Neural progenitor cell (in vitro differentiated cells): ENCODE data around the gene ART5. TPM values are rescaled to one million over a fixed set of nuclear protein-coding genes. Genes with fewer than 3 reads are reported as not detected.

ENCODE experiments used
- DNase-seq: peaks from one replicate; pipeline ENCODE4 v3.0.0-alpha.2; 2016; ENCODE audit warnings: low spot score
- H2AFZ ChIP-seq: fragments of 200-600 bp; sonication (generic); replicated peaks from 2 replicates; pipeline ENCODE4 v1.6.1; 2016; ENCODE audit warnings: antibody characterized with exemption
- H3F3A ChIP-seq: fragments of 200-600 bp; sonication (generic); 2 replicates; pipeline ENCODE4 v1.6.1; 2016; ENCODE audit warnings: antibody characterized with exemption, low read depth
- H3K27ac ChIP-seq: fragments of 200-600 bp; sonication (generic); 2 replicates; pipeline ENCODE4 v1.5.1; 2016; ENCODE audit warnings: mild to moderate bottlenecking
- H3K27me3 ChIP-seq: fragments of 200-600 bp; sonication (generic); 2 replicates; pipeline ENCODE4 v1.6.1; 2016; ENCODE audit warnings: mild to moderate bottlenecking, moderate library complexity
- H3K36me3 ChIP-seq: fragments of 200-600 bp; sonication (generic); 2 replicates; pipeline ENCODE4 v1.5.1; 2016
- H3K4me1 ChIP-seq: fragments of 200-600 bp; sonication (generic); 2 replicates; pipeline ENCODE4 v1.6.1; 2016; ENCODE audit warnings: mixed run types
- H3K4me2 ChIP-seq: fragments of 200-600 bp; sonication (generic); 2 replicates; pipeline ENCODE4 v1.6.1; 2016
- H3K4me3 ChIP-seq: fragments of 200-600 bp; sonication (generic); 2 replicates; pipeline ENCODE4 v1.5.1; 2016
- H3K79me2 ChIP-seq: fragments of 200-600 bp; sonication (generic); 2 replicates; pipeline ENCODE4 v1.6.1; 2016; ENCODE audit warnings: low read depth
- H3K9ac ChIP-seq: fragments of 200-600 bp; sonication (generic); 2 replicates; pipeline ENCODE4 v1.6.1; 2016
- H3K9me3 ChIP-seq: fragments of 200-600 bp; sonication (generic); 2 replicates; pipeline ENCODE4 v1.5.1; 2016; ENCODE audit warnings: low read depth
- H4K20me1 ChIP-seq: fragments of 200-600 bp; sonication (generic); 2 replicates; pipeline ENCODE4 v1.6.1; 2016; ENCODE audit warnings: low read depth
- H3K27ac Mint-ChIP-seq: 3 replicates; pipeline ENCODE4 v1.8.0; 2021; ENCODE audit warnings: mixed read lengths
- H3K27me3 Mint-ChIP-seq: 2 replicates; pipeline ENCODE4 v1.8.0; 2022; ENCODE audit warnings: low read depth, mild to moderate bottlenecking, inconsistent platforms, moderate library complexity, mixed read lengths; ENCODE audit not compliant: insufficient read depth
- H3K36me3 Mint-ChIP-seq: 3 replicates; pipeline ENCODE4 v1.8.0; 2021; ENCODE audit warnings: mixed read lengths
- H3K4me1 Mint-ChIP-seq: 3 replicates; pipeline ENCODE4 v1.8.0; 2021; ENCODE audit warnings: mixed read lengths
- H3K4me3 Mint-ChIP-seq: 3 replicates; pipeline ENCODE4 v1.8.0; 2021; ENCODE audit warnings: mild to moderate bottlenecking, moderate library complexity, mixed read lengths
- H3K9me3 Mint-ChIP-seq: 3 replicates; pipeline ENCODE4 v1.8.0; 2020; ENCODE audit warnings: mixed read lengths
- EZH2 ChIP-seq: fragments of 200-600 bp; sonication (generic); IDR thresholded peaks from 2 replicates; pipeline ENCODE4 v1.6.1; 2017; ENCODE audit warnings: antibody characterized with exemption, mild to moderate bottlenecking, moderate library complexity
- EZH2phosphoT487 ChIP-seq: fragments of 200-600 bp; sonication (generic); IDR thresholded peaks from 2 replicates; pipeline ENCODE4 v1.6.1; 2017; ENCODE audit warnings: antibody characterized with exemption
- total RNA-seq: library from RNA; depleted of rRNA; stranded (reverse); fragments of >200 nt; gene quantifications from 2 replicates; pipeline ENCODE4 v1.2.3, GENCODE V29; 2015; ENCODE audit warnings: low replicate concordance
- TF ChIP-seq, protein P1 (sequence below): fragments of 200-600 bp; sonication (generic); IDR thresholded peaks from 2 replicates; pipeline ENCODE4 v1.5.1; 2017; ENCODE audit warnings: antibody characterized with exemption, mild to moderate bottlenecking

ART5 gene
- total RNA-seq, 1 donor from 2014 or later = 8.5 TPM

DNA sequence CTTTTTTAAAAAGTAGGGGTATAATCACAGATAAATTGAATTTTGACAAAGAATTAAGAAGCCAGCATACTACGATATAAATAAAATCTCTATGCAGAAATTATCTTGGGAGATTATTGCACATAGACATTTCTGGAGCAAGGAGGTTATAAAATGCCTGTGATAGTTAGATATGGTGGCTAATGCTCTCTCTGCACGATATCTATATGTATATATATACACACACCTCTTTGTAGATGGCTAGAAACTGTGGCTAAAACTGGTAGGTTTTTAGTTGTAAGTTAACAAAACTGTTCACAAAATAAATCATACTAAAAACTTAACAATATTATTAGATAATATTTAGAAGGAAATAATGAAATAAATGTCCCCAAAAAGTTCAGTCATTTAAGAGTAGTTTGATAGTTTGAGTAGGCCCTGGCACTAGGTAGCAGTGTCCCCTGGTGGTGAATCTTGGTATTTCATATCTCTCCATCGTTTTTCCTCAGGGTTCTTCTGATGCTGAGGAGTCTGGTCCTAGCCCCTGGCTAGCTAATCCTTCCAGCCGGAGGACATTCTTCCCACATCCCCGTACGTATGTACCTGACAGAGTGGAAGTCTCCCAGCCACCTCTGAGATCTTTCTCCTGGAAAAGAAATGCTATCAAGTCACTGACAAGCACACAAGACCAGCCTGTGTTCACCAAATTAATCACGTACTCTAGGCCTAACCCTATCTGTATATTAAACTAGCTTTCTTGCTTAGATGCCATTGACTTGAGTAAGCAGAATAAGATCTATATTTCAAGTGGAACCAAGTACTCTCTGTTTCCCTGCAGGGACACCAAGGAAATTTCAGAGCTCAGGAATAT is 32.2 kb downstream of the ART5 start:
- Histone ChIP-seq H3K27me3 (no peaks in the 10 kb centered on the region), H3K79me2 (no peaks in the 10 kb centered on the region), H3K4me1 (no peaks in the 10 kb centered on the region), H2AFZ (no peak overlapping the region), H3K27ac (no peak overlapping the region), H3K4me3 (no peak overlapping the region), H4K20me1 (no peaks in the 10 kb centered on the region), H3K36me3 (no peaks in the 10 kb centered on the region), H3F3A (no peaks in the 10 kb centered on the region), H3K9me3 (peaks cover 3% of the 10 kb centered on the region), H3K9ac (no peak overlapping the region), H3K4me2 (no peak overlapping the region)
- TF ChIP-seq, protein P1, sequence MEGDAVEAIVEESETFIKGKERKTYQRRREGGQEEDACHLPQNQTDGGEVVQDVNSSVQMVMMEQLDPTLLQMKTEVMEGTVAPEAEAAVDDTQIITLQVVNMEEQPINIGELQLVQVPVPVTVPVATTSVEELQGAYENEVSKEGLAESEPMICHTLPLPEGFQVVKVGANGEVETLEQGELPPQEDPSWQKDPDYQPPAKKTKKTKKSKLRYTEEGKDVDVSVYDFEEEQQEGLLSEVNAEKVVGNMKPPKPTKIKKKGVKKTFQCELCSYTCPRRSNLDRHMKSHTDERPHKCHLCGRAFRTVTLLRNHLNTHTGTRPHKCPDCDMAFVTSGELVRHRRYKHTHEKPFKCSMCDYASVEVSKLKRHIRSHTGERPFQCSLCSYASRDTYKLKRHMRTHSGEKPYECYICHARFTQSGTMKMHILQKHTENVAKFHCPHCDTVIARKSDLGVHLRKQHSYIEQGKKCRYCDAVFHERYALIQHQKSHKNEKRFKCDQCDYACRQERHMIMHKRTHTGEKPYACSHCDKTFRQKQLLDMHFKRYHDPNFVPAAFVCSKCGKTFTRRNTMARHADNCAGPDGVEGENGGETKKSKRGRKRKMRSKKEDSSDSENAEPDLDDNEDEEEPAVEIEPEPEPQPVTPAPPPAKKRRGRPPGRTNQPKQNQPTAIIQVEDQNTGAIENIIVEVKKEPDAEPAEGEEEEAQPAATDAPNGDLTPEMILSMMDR = peak; percentile 80
- no peak for TF ChIP-seq EZH2
- DNase-seq = peak; percentile 61
- no peaks in the 10 kb centered on the region for H3K36me3 Mint-ChIP-seq
- H3K4me3 Mint-ChIP-seq = no peak overlapping the region
- no peaks in the 10 kb centered on the region for H3K4me1 Mint-ChIP-seq
- H3K9me3 Mint-ChIP-seq = no peaks in the 10 kb centered on the region
- H3K27ac Mint-ChIP-seq = no peak overlapping the region
- H3K27me3 Mint-ChIP-seq = no peaks in the 10 kb centered on the region

DNA sequence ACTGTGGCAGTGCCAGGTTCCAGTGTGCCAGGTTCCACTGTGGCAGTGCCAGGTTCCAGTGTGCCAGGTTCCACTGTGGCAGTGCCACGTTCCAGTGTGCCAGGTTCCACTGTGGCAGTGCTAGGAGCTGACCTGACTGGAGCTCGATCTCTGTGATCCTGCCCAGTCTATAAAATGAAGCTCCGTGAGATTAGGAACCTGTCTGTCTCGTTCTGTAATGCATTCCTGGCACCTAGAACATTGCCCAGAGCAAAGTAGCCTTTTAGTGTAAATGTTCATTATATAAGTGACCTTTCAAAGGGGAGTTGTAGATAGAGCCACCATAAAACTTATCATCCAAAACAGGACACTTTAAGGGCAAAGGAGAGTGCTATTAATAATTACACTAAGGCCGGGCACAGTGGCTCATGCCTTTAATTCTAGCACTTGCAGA is 36.0 kb downstream of the ART5 start:
- Histone ChIP-seq H3K4me3 (no peak overlapping the region), H3K36me3 (no peaks in the 10 kb centered on the region), H3K9me3 (no peaks in the 10 kb centered on the region), H4K20me1 (no peaks in the 10 kb centered on the region), H3F3A (no peaks in the 10 kb centered on the region), H3K4me1 (no peaks in the 10 kb centered on the region), H3K9ac (no peak overlapping the region), H3K27ac (no peak overlapping the region), H3K4me2 (no peak overlapping the region), H3K79me2 (no peaks in the 10 kb centered on the region), H2AFZ (no peak overlapping the region), H3K27me3 (no peaks in the 10 kb centered on the region)
- no peaks in the 10 kb centered on the region for H3K27me3 Mint-ChIP-seq
- no peak for DNase-seq
- no peak overlapping the region for H3K27ac Mint-ChIP-seq
- no peak overlapping the region for H3K4me3 Mint-ChIP-seq
- H3K36me3 Mint-ChIP-seq = no peaks in the 10 kb centered on the region
- H3K4me1 Mint-ChIP-seq = no peaks in the 10 kb centered on the region
- TF ChIP-seq EZH2phosphoT487 (no peak), EZH2 (no peak)
- TF ChIP-seq, protein P1 = no peak
- no peaks in the 10 kb centered on the region for H3K9me3 Mint-ChIP-seq

DNA sequence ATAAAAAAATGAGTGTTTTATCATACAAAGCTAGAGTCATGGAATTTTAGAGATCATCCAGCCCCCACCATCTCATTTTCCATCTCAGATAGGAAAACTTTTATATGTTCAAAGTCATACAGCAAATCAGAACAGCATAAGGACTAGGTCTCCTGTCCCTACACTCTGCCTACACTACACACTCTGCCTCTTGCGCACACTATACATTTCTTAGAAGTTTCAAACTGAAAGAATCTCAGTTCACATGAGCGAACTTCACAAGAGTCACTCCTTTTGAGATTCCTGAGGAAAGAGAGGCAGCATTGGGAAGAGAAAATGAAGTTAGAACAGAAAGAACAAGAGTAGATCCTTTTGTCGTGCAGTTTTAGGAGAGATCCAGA is 36.5 kb downstream of the ART5 start:
- Mint-ChIP-seq H3K36me3 (no peaks in the 10 kb centered on the region), H3K27ac (no peak overlapping the region), H3K9me3 (no peaks in the 10 kb centered on the region), H3K4me3 (no peak overlapping the region), H3K27me3 (no peaks in the 10 kb centered on the region), H3K4me1 (no peaks in the 10 kb centered on the region)
- Histone ChIP-seq H3K4me2 (no peak overlapping the region), H3K9ac (no peak overlapping the region), H2AFZ (no peak overlapping the region), H3K4me1 (no peaks in the 10 kb centered on the region), H3K27ac (no peak overlapping the region), H3F3A (no peaks in the 10 kb centered on the region), H3K36me3 (no peaks in the 10 kb centered on the region), H3K9me3 (no peaks in the 10 kb centered on the region), H4K20me1 (no peaks in the 10 kb centered on the region), H3K4me3 (no peak overlapping the region), H3K27me3 (no peaks in the 10 kb centered on the region), H3K79me2 (no peaks in the 10 kb centered on the region)
- no peak for TF ChIP-seq EZH2
- TF ChIP-seq, protein P1 = no peak
- no peak for TF ChIP-seq EZH2phosphoT487
- no peak for DNase-seq
